ENCODE measurements around the gene CDCP1.

CDCP1 gene

GRCh38 chr3:45164056-45164455 is 17.9 kb upstream of the CDCP1 start:
- TF ChIP-seq, protein P1, sequence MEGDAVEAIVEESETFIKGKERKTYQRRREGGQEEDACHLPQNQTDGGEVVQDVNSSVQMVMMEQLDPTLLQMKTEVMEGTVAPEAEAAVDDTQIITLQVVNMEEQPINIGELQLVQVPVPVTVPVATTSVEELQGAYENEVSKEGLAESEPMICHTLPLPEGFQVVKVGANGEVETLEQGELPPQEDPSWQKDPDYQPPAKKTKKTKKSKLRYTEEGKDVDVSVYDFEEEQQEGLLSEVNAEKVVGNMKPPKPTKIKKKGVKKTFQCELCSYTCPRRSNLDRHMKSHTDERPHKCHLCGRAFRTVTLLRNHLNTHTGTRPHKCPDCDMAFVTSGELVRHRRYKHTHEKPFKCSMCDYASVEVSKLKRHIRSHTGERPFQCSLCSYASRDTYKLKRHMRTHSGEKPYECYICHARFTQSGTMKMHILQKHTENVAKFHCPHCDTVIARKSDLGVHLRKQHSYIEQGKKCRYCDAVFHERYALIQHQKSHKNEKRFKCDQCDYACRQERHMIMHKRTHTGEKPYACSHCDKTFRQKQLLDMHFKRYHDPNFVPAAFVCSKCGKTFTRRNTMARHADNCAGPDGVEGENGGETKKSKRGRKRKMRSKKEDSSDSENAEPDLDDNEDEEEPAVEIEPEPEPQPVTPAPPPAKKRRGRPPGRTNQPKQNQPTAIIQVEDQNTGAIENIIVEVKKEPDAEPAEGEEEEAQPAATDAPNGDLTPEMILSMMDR (IDR thresholded peaks at IDR 0.05; ENCODE audit: low read depth, low read length): no peak
- DNase-seq (ENCODE audit: extremely low read depth, low read depth): no peak

DNA sequence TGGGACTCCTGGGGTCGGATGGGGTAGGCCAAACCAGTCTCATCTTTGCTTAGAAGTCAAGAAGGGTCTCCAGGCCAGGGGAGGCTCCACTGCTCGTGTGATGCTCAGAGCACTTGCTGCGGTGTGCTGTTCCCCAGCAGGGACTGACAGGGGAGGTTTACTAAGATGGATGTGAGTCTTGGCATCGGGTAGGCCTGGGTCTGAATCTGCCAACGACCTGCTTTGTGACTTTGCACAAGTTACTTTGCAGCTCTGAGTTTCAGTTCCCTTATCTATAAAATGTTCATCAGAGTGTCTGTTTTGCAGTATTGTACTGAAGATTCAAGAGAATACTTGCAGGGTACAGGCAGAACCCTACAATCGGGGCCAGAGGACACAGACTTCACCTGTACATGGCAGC is 17.3 kb upstream of the CDCP1 start:
- DNase-seq (ENCODE audit: extremely low read depth, low read depth): no peak
- TF ChIP-seq, protein P1 (IDR thresholded peaks at IDR 0.05; ENCODE audit: low read depth, low read length): no peak

DNA sequence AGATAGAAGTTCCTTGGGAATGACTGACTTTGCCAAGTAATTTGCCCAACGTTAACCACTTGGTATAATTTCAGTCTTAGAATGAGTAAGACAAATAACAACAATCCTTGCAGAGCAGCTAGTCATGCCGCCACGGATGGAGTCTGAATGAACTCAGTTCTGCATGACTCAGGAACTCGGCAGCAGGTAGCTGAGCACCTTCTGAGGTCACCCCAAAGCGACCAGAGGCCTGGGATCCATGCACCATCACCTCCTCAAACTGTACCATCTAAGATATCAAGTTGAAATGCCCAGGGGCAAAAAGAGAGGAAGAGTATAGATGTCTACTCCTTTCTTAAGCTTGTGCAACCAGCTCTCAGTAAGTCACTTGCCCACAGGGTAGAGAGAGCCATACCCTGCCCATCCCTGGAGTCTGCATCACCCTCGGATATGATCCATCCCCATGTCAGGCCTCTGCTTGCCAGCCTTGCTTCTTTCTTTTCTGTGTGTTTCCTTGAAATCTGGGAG is 8.5 kb upstream of the CDCP1 start:
- TF ChIP-seq, protein P1 (IDR thresholded peaks at IDR 0.05; ENCODE audit: low read depth, low read length): no peak
- no peak for DNase-seq (ENCODE audit: extremely low read depth, low read depth)

GRCh38 chr3:45153658-45154437 is 7.7 kb upstream of the CDCP1 start:
- DNase-seq (ENCODE audit: extremely low read depth, low read depth): no peak
- TF ChIP-seq, protein P1 (IDR thresholded peaks at IDR 0.05; ENCODE audit: low read depth, low read length): no peak

DNA sequence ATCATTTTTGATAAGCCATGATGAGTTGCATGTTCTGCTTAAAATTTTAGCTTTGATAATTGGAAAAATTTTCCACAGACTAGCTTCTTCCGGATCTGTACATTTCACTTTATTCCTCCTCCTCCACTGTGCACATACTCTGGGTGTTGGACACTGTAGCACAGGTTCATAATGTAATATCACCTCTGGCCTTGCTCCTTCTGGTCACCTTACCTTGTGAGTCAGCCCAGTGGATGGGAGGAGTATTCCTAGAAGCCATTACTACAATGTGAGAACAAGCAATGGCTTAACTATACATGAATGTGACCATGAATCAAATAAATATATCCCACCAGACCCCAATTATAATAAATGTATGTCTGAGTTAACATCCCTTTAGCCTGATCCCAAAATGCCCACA is 6.1 kb upstream of the CDCP1 start:
- no peak for DNase-seq (ENCODE audit: extremely low read depth, low read depth)
- TF ChIP-seq, protein P1 (IDR thresholded peaks at IDR 0.05; ENCODE audit: low read depth, low read length): no peak

- TF ChIP-seq, protein P1 (IDR thresholded peaks at IDR 0.05; ENCODE audit: low read depth, low read length): no peak
- no peak for DNase-seq (ENCODE audit: extremely low read depth, low read depth)
Observed at GRCh38 chr3:45151100-45151499, 4.9 kb upstream of the CDCP1 start.

GRCh38 chr3:45148921-45149320 is 2.7 kb upstream of the CDCP1 start:
- TF ChIP-seq, protein P1 (IDR thresholded peaks at IDR 0.05; ENCODE audit: low read depth, low read length): no peak
- DNase-seq (ENCODE audit: extremely low read depth, low read depth): no peak

All from AG09319 (cell line).